GM18858 (cell line): ENCODE results near the gene AK4.
A peak's percentile ranks its signal among the peaks of the same experiment; 100 is the strongest.
"Not testable (repeated sequence)": the region's sequence is repeated elsewhere in the genome, so short reads cannot be mapped to it uniquely, and the experiment has no call there.

Experiments used
- ATAC-seq: cut with Tn5 transposase; IDR thresholded peaks from one replicate; pipeline ENCODE4 v1.9.1; 2021; ENCODE audit not compliant: unreplicated experiment

The AK4 gene

GRCh38 chr1:65210325-65210724 is 62.3 kb downstream of the AK4 start:
- ATAC-seq = no peak

GRCh38 chr1:65211331-65211730 is 63.3 kb downstream of the AK4 start:
- no peak for ATAC-seq

- ATAC-seq = no peak
Observed at GRCh38 chr1:65213271-65214023, 65.4 kb downstream of the AK4 start.

GRCh38 chr1:65214340-65215027 is 66.5 kb downstream of the AK4 start:
- no peak for ATAC-seq

GRCh38 chr1:65216989-65217388 is 69.0 kb downstream of the AK4 start:
- ATAC-seq = no peak

- ATAC-seq = no peak
Observed at GRCh38 chr1:65221638-65222339, 73.8 kb downstream of the AK4 start.

- no peak for ATAC-seq
Observed at GRCh38 chr1:65222340-65222940, 74.4 kb downstream of the AK4 start.

- ATAC-seq = no peak
Observed at GRCh38 chr1:65224681-65225091, 76.7 kb downstream of the AK4 start.

GRCh38 chr1:65225179-65225578 is 77.2 kb downstream of the AK4 start:
- no peak for ATAC-seq

GRCh38 chr1:65229201-65229600 is 81.2 kb downstream of the AK4 start:
- no peak for ATAC-seq

GRCh38 chr1:65229754-65230339 is 81.8 kb downstream of the AK4 start:
- no peak for ATAC-seq

GRCh38 chr1:65230731-65231481 is 82.9 kb downstream of the AK4 start:
- peak; percentile 86 for ATAC-seq

GRCh38 chr1:65231718-65232330 is 83.8 kb downstream of the AK4 start:
- ATAC-seq = no peak

- ATAC-seq = no peak
Observed at GRCh38 chr1:65232461-65232990, 84.5 kb downstream of the AK4 start.

- no peak for ATAC-seq
Observed at GRCh38 chr1:65233782-65234181, 85.8 kb downstream of the AK4 start.

GRCh38 chr1:65235867-65236805 is 88.1 kb downstream of the AK4 start:
- no peak for ATAC-seq

- not testable (repeated sequence) for ATAC-seq
Observed at GRCh38 chr1:65237088-65237487, 89.1 kb downstream of the AK4 start.

- no peak for ATAC-seq
Observed at GRCh38 chr1:65237503-65237902, 89.5 kb downstream of the AK4 start.

- no peak for ATAC-seq
Observed at GRCh38 chr1:65238010-65238409, 90.0 kb downstream of the AK4 start.
